H9 (cell line): ENCODE data around the gene KLHL34. TPM values are rescaled to one million over a fixed set of nuclear protein-coding genes. Genes with fewer than 3 reads are reported as not detected.

Experiments
- DNase-seq: peaks from one replicate; pipeline ENCODE4 v3.0.0-alpha.2; 2017
- H2AFZ ChIP-seq: one replicate; pipeline ENCODE4 v1.6.1; 2013; ENCODE audit warnings: mild to moderate bottlenecking, low read length, control low read depth, moderate library complexity
- H2AK5ac ChIP-seq: 2 replicates; pipeline ENCODE4 v1.6.1; 2013; ENCODE audit warnings: low read length, control low read depth, mixed read lengths; ENCODE audit not compliant: insufficient read length
- H2BK120ac ChIP-seq: one replicate; pipeline ENCODE4 v1.6.1; 2013; ENCODE audit warnings: low read depth, mild to moderate bottlenecking, low read length, control low read depth, inconsistent platforms; ENCODE audit not compliant: poor library complexity, severe bottlenecking
- H2BK12ac ChIP-seq: 2 replicates; pipeline ENCODE4 v1.6.1; 2013; ENCODE audit warnings: low read length, control low read depth, mixed read lengths, low read depth; ENCODE audit not compliant: insufficient read length
- H2BK15ac ChIP-seq: 2 replicates; pipeline ENCODE4 v1.6.1; 2013; ENCODE audit warnings: low read depth, low read length, control low read depth
- H2BK20ac ChIP-seq: one replicate; pipeline ENCODE4 v1.6.1; 2013; ENCODE audit warnings: low read depth, mild to moderate bottlenecking, low read length, control low read depth, inconsistent platforms; ENCODE audit not compliant: poor library complexity, severe bottlenecking
- H2BK5ac ChIP-seq: 2 replicates; pipeline ENCODE4 v1.6.1; 2013; ENCODE audit warnings: low read length, control low read depth, mixed read lengths; ENCODE audit not compliant: insufficient read length
- H3K14ac ChIP-seq: 2 replicates; pipeline ENCODE4 v1.6.1; 2013; ENCODE audit warnings: low read length, control low read depth; ENCODE audit not compliant: insufficient read depth
- H3K18ac ChIP-seq: 2 replicates; pipeline ENCODE4 v1.6.1; 2013; ENCODE audit warnings: low read depth, mild to moderate bottlenecking, mixed read lengths, low read length, control low read depth; ENCODE audit not compliant: insufficient read length
- H3K23ac ChIP-seq: 2 replicates; pipeline ENCODE4 v1.6.1; 2013; ENCODE audit warnings: low read length, control low read depth, mixed read lengths, low read depth; ENCODE audit not compliant: insufficient read length
- H3K23me2 ChIP-seq: 2 replicates; pipeline ENCODE4 v1.6.1; 2013; ENCODE audit warnings: low read depth, mild to moderate bottlenecking, mixed read lengths, low read length, control low read depth; ENCODE audit not compliant: insufficient read length, poor library complexity, severe bottlenecking
- H3K27ac ChIP-seq: 2 replicates; pipeline ENCODE4 v1.5.1; 2013; ENCODE audit warnings: low read length, control low read depth, mixed read lengths, low read depth; ENCODE audit not compliant: insufficient read length
- H3K27me3 ChIP-seq: 2 replicates; pipeline ENCODE4 v1.6.1; 2013; ENCODE audit warnings: low read length, control low read depth, inconsistent platforms; ENCODE audit not compliant: insufficient read depth
- H3K4ac ChIP-seq: 2 replicates; pipeline ENCODE4 v1.6.1; 2013; ENCODE audit warnings: low read depth, mild to moderate bottlenecking, control low read depth, inconsistent platforms, low read length, moderate library complexity
- H3K4me1 ChIP-seq: 2 replicates; pipeline ENCODE4 v1.6.1; 2013; ENCODE audit warnings: low read length, control low read depth, inconsistent platforms; ENCODE audit not compliant: insufficient read depth
- H3K4me2 ChIP-seq: 2 replicates; pipeline ENCODE4 v1.6.1; 2013; ENCODE audit warnings: low read length, control low read depth, mixed read lengths; ENCODE audit not compliant: insufficient read length, insufficient read depth
- H3K56ac ChIP-seq: 2 replicates; pipeline ENCODE4 v1.6.1; 2013; ENCODE audit warnings: low read depth, mild to moderate bottlenecking, mixed read lengths, low read length, control low read depth; ENCODE audit not compliant: insufficient read length
- H3K79me1 ChIP-seq: 2 replicates; pipeline ENCODE4 v1.6.1; 2013; ENCODE audit warnings: low read depth, mild to moderate bottlenecking, moderate library complexity, low read length, control low read depth, inconsistent platforms; ENCODE audit not compliant: insufficient read depth, poor library complexity, severe bottlenecking
- H3K79me2 ChIP-seq: 2 replicates; pipeline ENCODE4 v1.6.1; 2013; ENCODE audit warnings: low read length, control low read depth, inconsistent platforms; ENCODE audit not compliant: insufficient read depth
- H3K9ac ChIP-seq: 2 replicates; pipeline ENCODE4 v1.6.1; 2013; ENCODE audit warnings: low read length, control low read depth, mixed read lengths; ENCODE audit not compliant: insufficient read length; ENCODE audit errors: extremely low read depth
- H3K9me3 ChIP-seq: one replicate; pipeline ENCODE4 v1.6.1; 2013; ENCODE audit warnings: low read depth, low read length, inconsistent platforms; ENCODE audit not compliant: control insufficient read depth
- H3T11ph ChIP-seq: one replicate; pipeline ENCODE4 v1.6.1; 2013; ENCODE audit warnings: mild to moderate bottlenecking, low read length, control low read depth, inconsistent platforms
- H4K20me1 ChIP-seq: one replicate; pipeline ENCODE4 v1.6.1; 2013; ENCODE audit not compliant: control insufficient read depth, insufficient read length, insufficient read depth
- H4K5ac ChIP-seq: 2 replicates; pipeline ENCODE4 v1.6.1; 2013; ENCODE audit warnings: low read depth, mild to moderate bottlenecking, mixed read lengths, low read length, control low read depth; ENCODE audit not compliant: insufficient read length
- H4K8ac ChIP-seq: replicated peaks from 2 replicates; pipeline ENCODE4 v1.6.1; 2013; ENCODE audit warnings: low read length, control low read depth, mixed read lengths, low read depth; ENCODE audit not compliant: insufficient read length
- H4K91ac ChIP-seq: 2 replicates; pipeline ENCODE4 v1.6.1; 2013; ENCODE audit warnings: low read depth, mild to moderate bottlenecking, moderate library complexity, mixed read lengths, low read length, control low read depth; ENCODE audit not compliant: insufficient read length
- H3K27ac Mint-ChIP-seq, 3 experiments: 2 replicates in 2 of 3; 3 replicates in 1 of 3; pipeline ENCODE4 v1.8.0; 2020 to 2021; ENCODE audit warnings: mixed read lengths in 3 of 3, mild to moderate bottlenecking in 1 of 3, moderate library complexity in 1 of 3
- H3K27me3 Mint-ChIP-seq: 2 replicates; pipeline ENCODE4 v1.8.0; 2021; ENCODE audit warnings: low read depth, mild to moderate bottlenecking, moderate library complexity, mixed read lengths
- H3K36me3 Mint-ChIP-seq, 3 experiments: 2 replicates in 2 of 3; 3 replicates in 1 of 3; pipeline ENCODE4 v1.8.0; 2020 to 2021; ENCODE audit warnings: low read depth in 3 of 3, mixed read lengths in 3 of 3; ENCODE audit not compliant: insufficient read depth in 1 of 3
- H3K4me1 Mint-ChIP-seq, 2 experiments: 2 replicates each; pipeline ENCODE4 v1.8.0; 2020; ENCODE audit warnings: mixed read lengths in 2 of 2
- H3K4me3 Mint-ChIP-seq, 2 experiments: 2 replicates in 1 of 2; 3 replicates in 1 of 2; pipeline ENCODE4 v1.8.0; 2020 to 2021; ENCODE audit warnings: mild to moderate bottlenecking in 2 of 2, mixed read lengths in 2 of 2, moderate library complexity in 1 of 2
- H3K9me3 Mint-ChIP-seq, 2 experiments: 2 replicates in 1 of 2; 3 replicates in 1 of 2; pipeline ENCODE4 v1.8.0; 2020; ENCODE audit warnings: mild to moderate bottlenecking in 2 of 2, mixed read lengths in 2 of 2, moderate library complexity in 1 of 2
- CTCF ChIP-seq: fragments of 200-600 bp; sonication (generic); conservative IDR thresholded peaks from 3 replicates; pipeline ENCODE4 v1.8.0; 2021; ENCODE audit warnings: antibody characterized with exemption, mild to moderate bottlenecking
- WGBS: extraction: QIAGEN DNeasy Blood & Tissue Kit; methylation state at CpG from one replicate; pipeline ENCODE4 v1.1.7; 2013; ENCODE audit warnings: missing lambda C conversion rate, low lambda C conversion rate, mixed read lengths; ENCODE audit not compliant: insufficient read length; ENCODE audit errors: extremely low coverage; 5-methylcytosine and 5-hydroxymethylcytosine counted together
- total RNA-seq: library from RNA; stranded (reverse); gene quantifications from 2 replicates; pipeline ENCODE4 v1.2.1, GENCODE V29; 2021

The KLHL34 gene
- total RNA-seq, 1 experiment from 2014 or later = not detected

GRCh38 chrX:21616386-21616785, 41.7 kb downstream of the KLHL34 start:
- Histone ChIP-seq H3K14ac (no peak overlapping the region), H4K5ac (no peak overlapping the region), H2BK120ac (no peak overlapping the region), H3K23ac (no peak overlapping the region), H4K20me1 (no peaks in the 10 kb centered on the region), H3K4me2 (no peak overlapping the region), H3K56ac (no peak overlapping the region), H3T11ph (no peak overlapping the region), H4K8ac (no peak overlapping the region), H2BK20ac (no peak overlapping the region), H2BK15ac (no peak overlapping the region), H2BK5ac (no peak overlapping the region), H3K9me3 (peaks cover 15% of the 10 kb centered on the region), H3K9ac (no peak overlapping the region), H3K79me1 (no peaks in the 10 kb centered on the region), H3K18ac (no peak overlapping the region), H3K27ac (no peak overlapping the region), H4K91ac (no peak overlapping the region), H3K4me1 (no peaks in the 10 kb centered on the region), H3K23me2 (no peaks in the 10 kb centered on the region), H2BK12ac (no peak overlapping the region), H3K4ac (no peak overlapping the region), H2AK5ac (no peak overlapping the region), H3K27me3 (no peaks in the 10 kb centered on the region), H2AFZ (no peak overlapping the region), H3K79me2 (no peaks in the 10 kb centered on the region)
- no peak overlapping the region for H3K27ac Mint-ChIP-seq
- peaks cover 7 to 8% of the 10 kb centered on the region in 2 experiments for H3K4me1 Mint-ChIP-seq
- no peak for TF ChIP-seq CTCF
- H3K27me3 Mint-ChIP-seq = no peaks in the 10 kb centered on the region
- no CpG with 5 or more reads among the region's 1 CpG for WGBS
- peaks cover 0 to 5% (median 3%) of the 10 kb centered on the region in 3 experiments; a peak in 2 of 7 replicates for H3K36me3 Mint-ChIP-seq
- no peak overlapping the region for H3K4me3 Mint-ChIP-seq
- no peak for DNase-seq
- no peaks in the 10 kb centered on the region for H3K9me3 Mint-ChIP-seq
